Measurements from ENCODE around the gene ANKRD18A. TPM values are rescaled to one million over a fixed set of nuclear protein-coding genes. Genes with fewer than 3 reads are reported as not detected.

The ANKRD18A gene
- total and polyA plus RNA-seq, 10 of the 15 experiments (the other 5 are each of a cell fraction or from before 2014, with no cell fraction given), result 0.37 TPM; not detected in 9

GRCh38 chr9:38619556-38620447 is 594 bp downstream of the ANKRD18A start:
- no peaks in the 10 kb centered on the region for H3K4me1 ChIP-seq (ENCODE audit: control insufficient read depth, insufficient read depth, low read length)
- H3K27ac ChIP-seq (ENCODE audit: control insufficient read depth, insufficient read depth), result no peak overlapping the region
- ChIA-PET POLR2A (no interaction called here), CTCF (no interaction called here), SMC1A (ENCODE audit: uncharacterized antibody, unreplicated experiment) (no interaction called here), RAD21 (ENCODE audit: unreplicated experiment) (no interaction called here)
- H3K36me3 ChIP-seq (ENCODE audit: control insufficient read depth in 2 of 2, insufficient read depth in 2 of 2, low read length in 1 of 2), result no peaks in the 10 kb centered on the region
- H3K4me2 ChIP-seq (ENCODE audit: control insufficient read depth, insufficient read depth), result peak overlapping the region; percentile 87
- in situ Hi-C loops (cut with MboI), result no loop called here
- FAIRE-seq (no peak), DNase-seq (ENCODE audit: low read depth, low spot score) (no peak), ATAC-seq (no peak)
- H3K27me3 ChIP-seq (replicated peaks in 1 of 2; ENCODE audit: control insufficient read depth in 2 of 2, insufficient read depth in 2 of 2, low read length in 1 of 2), result peaks cover 4 to 6% of the 10 kb centered on the region in 2 experiments
- no peaks in the 10 kb centered on the region; the same call in 2 of the 3 replicates for H3K9me3 ChIP-seq (replicated peaks; ENCODE audit: control insufficient read depth, insufficient read depth, low read length)
- H2AFZ ChIP-seq (ENCODE audit: control insufficient read depth, low read depth, low read length), result peak overlapping the region; percentile 69; the same call in 1 of the 2 replicates
- H4K20me1 ChIP-seq (ENCODE audit: control insufficient read depth, insufficient read depth), result no peaks in the 10 kb centered on the region
- H3K9ac ChIP-seq (ENCODE audit: control insufficient read depth, insufficient read depth, low read length), result no peak overlapping the region
- H3K4me3 ChIP-seq, result 0 out of 2 replicates have a peak overlapping the region, but pooled peaks have one; percentile 27
- intact Hi-C loops (cut with micrococcal nuclease; ENCODE audit: unreplicated experiment), result no loop called here
- WGBS (ENCODE audit: insufficient coverage, insufficient replicate concordance, low lambda C conversion rate, missing lambda C conversion rate), result 30% methylated on average over 45 of the region's 58 CpGs
- BruUV-seq (replicated peaks), result no TSS peak
- H3K79me2 ChIP-seq (ENCODE audit: control insufficient read depth, insufficient read depth, low read length), result no peaks in the 10 kb centered on the region
- TF ChIP-seq E2F8 (IDR thresholded peaks at IDR 0.05; ENCODE audit: low read depth, partially characterized antibody) (no peak), SRF (IDR thresholded peaks at IDR 0.05; ENCODE audit: low read depth in 2 of 2, low read length in 2 of 2) (no peak), SUZ12 (IDR thresholded peaks at IDR 0.05; ENCODE audit: unreplicated experiment) (no peak), NR2F1 (conservative IDR thresholded peaks at IDR 0.05) (no peak), PAX5 (IDR thresholded peaks at IDR 0.05; ENCODE audit: borderline replicate concordance, low read depth, low read length) (no peak), TARDBP (IDR thresholded peaks at IDR 0.05; ENCODE audit: borderline replicate concordance) (no peak), SMC3 (IDR thresholded peaks at IDR 0.05; ENCODE audit: borderline replicate concordance, low read length) (no peak), ATF2 (IDR thresholded peaks at IDR 0.05; ENCODE audit: low read length) (no peak), PKNOX1 (IDR thresholded peaks at IDR 0.05) (no peak), EED (IDR thresholded peaks at IDR 0.05; ENCODE audit: low read depth) (no peak), MEF2B (IDR thresholded peaks at IDR 0.05; ENCODE audit: partially characterized antibody, poor library complexity, severe bottlenecking) (no peak), YY1 (IDR thresholded peaks at IDR 0.05; ENCODE audit: low read depth, low read length) (no peak), MTA3 (IDR thresholded peaks at IDR 0.05; ENCODE audit: borderline replicate concordance, low read length) (no peak), HDAC6 (IDR thresholded peaks at IDR 0.05; ENCODE audit: unreplicated experiment) (no peak), RBBP5 (conservative IDR thresholded peaks at IDR 0.05) (no peak)

Measured in GM12878 (cell line).